HuH-7 (cell line): ENCODE measurements around the gene SIRPD.
"Not testable (repeated sequence)": the region's sequence is repeated elsewhere in the genome, so short reads cannot be mapped to it uniquely, and the experiment has no call there.

ENCODE experiments used
- DNase-seq: peaks from one replicate; pipeline ENCODE4 v3.0.0; 2011; ENCODE audit warnings: low spot score

Gene SIRPD

GRCh38 chr20:1537731-1538058, 19.8 kb downstream of the SIRPD start:
- no peak for DNase-seq

GRCh38 chr20:1536893-1537730, 20.4 kb downstream of the SIRPD start:
- no peak for DNase-seq

- no peak for DNase-seq
These were observed 21.9 kb downstream of the SIRPD start for GRCh38 chr20:1535420-1536175.

- no peak for DNase-seq
These were observed 23.0 kb downstream of the SIRPD start for GRCh38 chr20:1534526-1534925.

GRCh38 chr20:1533059-1533458, 24.4 kb downstream of the SIRPD start:
- no peak for DNase-seq

GRCh38 chr20:1528811-1529210, 28.7 kb downstream of the SIRPD start:
- no peak for DNase-seq

GRCh38 chr20:1527923-1528322, 29.6 kb downstream of the SIRPD start:
- DNase-seq, result no peak

GRCh38 chr20:1526896-1527295, 30.6 kb downstream of the SIRPD start:
- DNase-seq, result no peak

- no peak for DNase-seq
These were observed 31.2 kb downstream of the SIRPD start for GRCh38 chr20:1526310-1526709.

GRCh38 chr20:1524004-1524403, 33.5 kb downstream of the SIRPD start:
- DNase-seq, result no peak

GRCh38 chr20:1517010-1517409, 40.5 kb downstream of the SIRPD start:
- DNase-seq, result no peak

GRCh38 chr20:1513801-1514200, 43.7 kb downstream of the SIRPD start:
- no peak for DNase-seq

GRCh38 chr20:1509237-1509636, 48.3 kb downstream of the SIRPD start:
- DNase-seq, result peak; percentile 21

- DNase-seq, result no peak
These were observed 48.9 kb downstream of the SIRPD start for GRCh38 chr20:1508574-1508973.

GRCh38 chr20:1507276-1507675, 50.2 kb downstream of the SIRPD start:
- DNase-seq, result no peak

- DNase-seq, result no peak
These were observed 51.6 kb downstream of the SIRPD start for GRCh38 chr20:1505871-1506270.

- no peak for DNase-seq
These were observed 52.1 kb downstream of the SIRPD start for GRCh38 chr20:1505361-1505760.

GRCh38 chr20:1503564-1504227, 53.8 kb downstream of the SIRPD start:
- peak; percentile 72 for DNase-seq

- no peak for DNase-seq
These were observed 57.0 kb downstream of the SIRPD start for GRCh38 chr20:1500496-1500895.

GRCh38 chr20:1499528-1500420, 57.7 kb downstream of the SIRPD start:
- DNase-seq, result no peak

- not testable (repeated sequence) for DNase-seq
These were observed 60.1 kb downstream of the SIRPD start for GRCh38 chr20:1497371-1497770.

- DNase-seq, result no peak
These were observed 60.6 kb downstream of the SIRPD start for GRCh38 chr20:1496930-1497329.
